ENCODE results near the gene TGFBR3. TPM values are rescaled to one million over a fixed set of nuclear protein-coding genes. Genes with fewer than 3 reads are reported as not detected.
A peak's percentile ranks its signal among the peaks of the same experiment; 100 is the strongest.

Gene TGFBR3
- total and polyA plus RNA-seq, 2 of the 4 experiments (the other 2 are of a cell fraction): 3.0 to 11.3 TPM

- in situ Hi-C loops (cut with MboI; ENCODE audit: low sequenced_read_pairs): no loop called here
- Histone ChIP-seq H3K9ac (ENCODE audit: low read depth, low read length) (no peak overlapping the region), H2AFZ (replicated peaks; ENCODE audit: low read length, poor library complexity) (no peak overlapping the region), H3K9me3 (ENCODE audit: control insufficient read depth, insufficient read depth, low read length) (no peaks in the 10 kb centered on the region), H2BK20ac (ENCODE audit: low read depth, low read length) (no peak overlapping the region), H3K23ac (ENCODE audit: low read depth, low read length) (no peak overlapping the region), H3K27ac (ENCODE audit: insufficient read depth, low read length) (no peak overlapping the region), H4K5ac (ENCODE audit: low read depth, low read length) (no peak overlapping the region), H3K27me3 (ENCODE audit: control insufficient read depth, insufficient read depth, low read length) (no peaks in the 10 kb centered on the region), H4K8ac (ENCODE audit: low read depth in 2 of 2, low read length in 2 of 2) (no peak overlapping the region), H3K56ac (ENCODE audit: extremely low read depth, insufficient read depth, low read length) (no peak overlapping the region), H4K91ac (ENCODE audit: insufficient read depth, low read depth, low read length) (no peak overlapping the region), H3K36me3 (ENCODE audit: control insufficient read depth, insufficient read depth, low read length) (no peaks in the 10 kb centered on the region), H3K18ac (ENCODE audit: low read depth, low read length) (no peak overlapping the region), H2AK9ac (replicated peaks; ENCODE audit: low read depth, low read length, poor library complexity) (no peak overlapping the region), H4K20me1 (ENCODE audit: insufficient read depth, low read length) (no peaks in the 10 kb centered on the region), H3K4me2 (ENCODE audit: low read depth, low read length) (no peak overlapping the region), H3K4ac (ENCODE audit: low read depth, low read length) (no peak overlapping the region), H3K4me1 (ENCODE audit: control insufficient read depth, insufficient read depth, low read length) (peaks cover 10% of the 10 kb centered on the region; the same call in 1 of the 2 replicates), H2AK5ac (ENCODE audit: low read depth, low read length) (peak overlapping the region; percentile 77), H2BK5ac (ENCODE audit: low read depth, low read length, poor library complexity, severe bottlenecking) (no peak overlapping the region), H2BK120ac (ENCODE audit: low read depth, low read length) (no peak overlapping the region), H3K9me1 (ENCODE audit: insufficient read depth, low read length) (peaks cover 4% of the 10 kb centered on the region; the same call in 1 of the 2 replicates), H3K14ac (replicated peaks; ENCODE audit: low read depth, low read length) (no peak overlapping the region), H3K4me3 (ENCODE audit: insufficient read depth, low read depth, low read length) (no peak overlapping the region), H2BK15ac (ENCODE audit: low read depth, low read length) (no peak overlapping the region), H3K79me1 (ENCODE audit: low read depth in 1 of 2, low read length in 2 of 2) (peaks cover 2 to 13% of the 10 kb centered on the region in 2 experiments; a peak in 2 of 4 replicates)
- ChIA-PET CTCF (no interaction called here), POLR2A (ENCODE audit: unreplicated experiment) (no interaction called here)
- dilution Hi-C loops (cut with HindIII; ENCODE audit: low sequenced_read_pairs, unreplicated experiment): no loop called here
- no peak for TF ChIP-seq RCOR1 (IDR thresholded peaks at IDR 0.05; ENCODE audit: insufficient replicate concordance, low read length)
- no peak for TF ChIP-seq CHD1 (IDR thresholded peaks at IDR 0.05; ENCODE audit: low read depth, low read length)
- TF ChIP-seq NFE2L2 (IDR thresholded peaks at IDR 0.05; ENCODE audit: low read depth, low read length): no peak
- TF ChIP-seq MAFK (IDR thresholded peaks at IDR 0.05; ENCODE audit: low read depth, low read length): no peak
- no peak for TF ChIP-seq CEBPB (IDR thresholded peaks at IDR 0.05; ENCODE audit: low read depth, low read length)
- TF ChIP-seq RAD21 (IDR thresholded peaks at IDR 0.05; ENCODE audit: low read length): no peak
- no peak for TF ChIP-seq POLR2A (IDR thresholded peaks at IDR 0.05; ENCODE audit: low read depth, low read length)
- TF ChIP-seq USF2 (IDR thresholded peaks at IDR 0.05; ENCODE audit: low read depth, low read length): no peak
- no peak for TF ChIP-seq SMC3 (IDR thresholded peaks at IDR 0.05; ENCODE audit: low read depth, low read length)
- TF ChIP-seq MXI1 (IDR thresholded peaks at IDR 0.05; ENCODE audit: borderline replicate concordance, low read depth, low read length): no peak
- no peak for TF ChIP-seq FOS (IDR thresholded peaks at IDR 0.05; ENCODE audit: low read depth, low read length)
- no peak for TF ChIP-seq ELK1 (IDR thresholded peaks at IDR 0.05; ENCODE audit: borderline replicate concordance, low read depth, low read length)
- no peak for TF ChIP-seq RFX5 (IDR thresholded peaks at IDR 0.05; ENCODE audit: low read depth, low read length)
- TF ChIP-seq CTCF (conservative IDR thresholded peaks at IDR 0.05; ENCODE audit: low read depth, low read length): no peak
- DNase-seq (no peak), ATAC-seq (ENCODE audit: low read depth) (no peak)
- WGBS, 2 experiments (ENCODE audit: extremely low coverage in 2 of 2, insufficient read length in 1 of 2): 78% methylated on average over 5 of the region's 13 CpGs; no CpG with 5 or more reads in 1 of the 2 experiments
- intact Hi-C loops (cut with micrococcal nuclease): no loop called here
- BruUV-seq (replicated peaks): no TSS peak
Measured at GRCh38 chr1:91804546-91805023, 81.4 kb downstream of the TGFBR3 start.
